Neural cell (in vitro differentiated cells): Measurements from ENCODE around the gene BTBD1.

Experiments used
- CTCF ChIP-seq: fragments of 450-650 bp; IDR thresholded peaks from 2 replicates; pipeline ENCODE4 v1.5.1; 2014; ENCODE audit warnings: antibody characterized with exemption, mild to moderate bottlenecking, moderate library complexity; ENCODE audit not compliant: poor library complexity, severe bottlenecking
- EP300 ChIP-seq: fragments of 450-650 bp; conservative IDR thresholded peaks from 2 replicates; pipeline ENCODE4 v1.6.1; 2014; ENCODE audit warnings: antibody characterized with exemption, mild to moderate bottlenecking, moderate library complexity; ENCODE audit not compliant: poor library complexity, severe bottlenecking
- EZH2 ChIP-seq: fragments of 200-600, 300-800 bp; shearing (Covaris generic), sonication (generic); IDR thresholded peaks from 2 replicates; pipeline ENCODE4 v1.6.1; 2014; ENCODE audit warnings: antibody characterized with exemption, low read length, borderline replicate concordance, mild to moderate bottlenecking; ENCODE audit not compliant: insufficient read depth, poor library complexity, severe bottlenecking
- MXI1 ChIP-seq: fragments of 450-650 bp; conservative IDR thresholded peaks from 2 replicates; pipeline ENCODE4 v1.6.1; 2014; ENCODE audit warnings: antibody characterized with exemption, mild to moderate bottlenecking; ENCODE audit not compliant: poor library complexity, severe bottlenecking
- POLR2AphosphoS5 ChIP-seq: IDR thresholded peaks from 2 replicates; pipeline ENCODE4 v1.6.1; 2012
- RAD21 ChIP-seq: fragments of 450-650 bp; conservative IDR thresholded peaks from 2 replicates; pipeline ENCODE4 v1.6.1; 2014; ENCODE audit warnings: antibody characterized with exemption, mild to moderate bottlenecking, moderate library complexity
- REST ChIP-seq: IDR thresholded peaks from 2 replicates; pipeline ENCODE4 v1.6.1; 2012; ENCODE audit warnings: borderline replicate concordance
- SMC3 ChIP-seq: fragments of 450-650 bp; conservative IDR thresholded peaks from 2 replicates; pipeline ENCODE4 v1.6.1; 2014; ENCODE audit warnings: antibody characterized with exemption, mild to moderate bottlenecking, moderate library complexity; ENCODE audit not compliant: poor library complexity

GRCh38 chr15:83057696-83058376 lies 9.2 kb downstream of the BTBD1 start:
- TF ChIP-seq CTCF: no peak
- TF ChIP-seq EP300: no peak
- no peak for TF ChIP-seq REST
- TF ChIP-seq RAD21: no peak
- no peak for TF ChIP-seq POLR2AphosphoS5
- TF ChIP-seq SMC3: no peak
- no peak for TF ChIP-seq MXI1
- TF ChIP-seq EZH2: no peak
